OCI-LY7 (cell line): ENCODE measurements around the gene HCN1. TPM values are rescaled to one million over a fixed set of nuclear protein-coding genes. Genes with fewer than 3 reads are reported as not detected.

Experiments
- BruUV-seq: library from RNA; stranded (reverse); fragments of 400-500 nt; replicated peaks from 2 replicates; lab custom pipeline; 2021; lab: Mats Ljungman, UMichigan
- CTCF ChIA-PET: fragments of 300-600 bp; sonication (Branson Sonifier 250); formaldehyde crosslinking; loops from one replicate; lab custom pipeline; 2022; ENCODE audit warnings: antibody characterized with exemption; ENCODE audit not compliant: unreplicated experiment; lab: Charles Lee
- POLR2A ChIA-PET: fragments of 300-600 bp; sonication (Branson Sonifier 250); formaldehyde crosslinking; loops from one replicate; lab custom pipeline; 2022; ENCODE audit warnings: antibody characterized with exemption; lab: Charles Lee
- DNase-seq: peaks from one replicate; pipeline ENCODE4 v3.0.0-alpha.2; 2015; ENCODE audit warnings: low spot score
- H2AFZ ChIP-seq: fragments of 200-600 bp; sonication (generic), shearing (Covaris generic); 2 replicates; pipeline ENCODE4 v1.6.1; 2014; ENCODE audit warnings: mild to moderate bottlenecking, antibody characterized with exemption, low read length, moderate library complexity
- H3K27ac ChIP-seq: fragments of 200-600 bp; sonication (generic); 2 replicates; pipeline ENCODE4 v1.5.1; 2014; ENCODE audit warnings: mixed run types, low read depth, mild to moderate bottlenecking, moderate library complexity, low read length, inconsistent platforms; ENCODE audit not compliant: poor library complexity, severe bottlenecking
- H3K36me3 ChIP-seq: fragments of 200-600 bp; sonication (generic); 2 replicates; pipeline ENCODE4 v1.6.1; 2014; ENCODE audit warnings: mild to moderate bottlenecking, antibody characterized with exemption, low read length, moderate library complexity, mixed read lengths; ENCODE audit not compliant: insufficient read depth
- H3K4me1 ChIP-seq: fragments of 200-600 bp; sonication (generic); 2 replicates; pipeline ENCODE4 v1.5.1; 2014; ENCODE audit warnings: mild to moderate bottlenecking, low read length; ENCODE audit not compliant: insufficient read depth, poor library complexity, severe bottlenecking
- H3K4me2 ChIP-seq: fragments of 200-600 bp; sonication (generic); 2 replicates; pipeline ENCODE4 v1.6.1; 2014; ENCODE audit warnings: mild to moderate bottlenecking, low read length
- H3K4me3 ChIP-seq: fragments of 200-600 bp; sonication (generic); 2 replicates; pipeline ENCODE4 v1.5.1; 2014; ENCODE audit warnings: mild to moderate bottlenecking, low read depth, low read length; ENCODE audit not compliant: poor library complexity, severe bottlenecking
- H3K79me2 ChIP-seq: fragments of 200-600 bp; sonication (generic); 2 replicates; pipeline ENCODE4 v1.6.1; 2016; ENCODE audit warnings: low read depth, mild to moderate bottlenecking, low read length, moderate library complexity, mixed read lengths; ENCODE audit not compliant: insufficient read depth
- H3K9me2 ChIP-seq: fragments of 200-600 bp; sonication (generic); 2 replicates; pipeline ENCODE4 v1.6.1; 2016; ENCODE audit warnings: mild to moderate bottlenecking, low read length, mixed read lengths; ENCODE audit not compliant: insufficient read depth
- H3K9me3 ChIP-seq: fragments of 200-600 bp; sonication (generic); 2 replicates; pipeline ENCODE4 v1.6.1; 2014; ENCODE audit warnings: mild to moderate bottlenecking, mixed run types, low read length, mixed read lengths
- H4K20me1 ChIP-seq: fragments of 200-600 bp; sonication (generic); 2 replicates; pipeline ENCODE4 v1.6.1; 2014; ENCODE audit warnings: mild to moderate bottlenecking, antibody characterized with exemption, low read length, moderate library complexity, mixed read lengths; ENCODE audit not compliant: insufficient read depth
- EZH2phosphoT487 ChIP-seq: fragments of 200-600 bp; sonication (generic); IDR thresholded peaks from 2 replicates; pipeline ENCODE4 v1.6.1; 2018; ENCODE audit warnings: low read depth, borderline replicate concordance, mild to moderate bottlenecking, mixed run types, antibody characterized with exemption, low read length, moderate library complexity, mixed read lengths
- intact Hi-C: fragments of 100-400 bp; cut with micrococcal nuclease; formaldehyde crosslinking; loops from one replicate; pipeline ENCODE4 v1.10.0; 2022; ENCODE audit not compliant: unreplicated experiment
- total RNA-seq, 2 experiments: library from RNA; depleted of rRNA in 1 of 2; stranded (reverse); fragments of >200 nt in 1 of 2; shearing (Covaris generic) in 1 of 2; gene quantifications; 2 replicates each; pipeline ENCODE4 v1.2.3, GENCODE V29; 2014 to 2022
- TF ChIP-seq, protein P1 (sequence below): fragments of 200-600 bp; sonication (generic); conservative IDR thresholded peaks from 2 replicates; pipeline ENCODE4 v1.5.1; 2014; ENCODE audit warnings: mild to moderate bottlenecking, antibody characterized with exemption, low read length, moderate library complexity, mixed read lengths

Gene HCN1
- total RNA-seq, 2 experiments from 2014 or later = not detected

DNA sequence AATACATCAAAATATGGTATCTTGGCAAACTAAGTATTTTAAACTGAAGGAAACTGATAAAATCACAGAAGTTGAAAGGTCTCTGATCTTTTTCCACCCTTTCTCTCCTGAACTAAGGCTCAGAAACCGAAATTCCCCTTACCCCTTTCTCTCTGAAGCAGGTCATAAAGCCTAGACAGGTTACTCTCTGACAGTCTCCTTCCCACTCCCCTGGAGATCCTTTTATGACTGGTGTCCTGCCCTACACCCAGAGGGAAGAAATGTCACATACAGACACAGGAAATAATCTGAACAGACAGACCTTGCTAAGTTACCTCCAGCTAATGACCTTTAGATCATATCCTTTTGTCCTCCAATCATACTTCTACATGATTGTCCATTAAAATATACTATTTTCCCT lies 127.4 kb downstream of the HCN1 start:
- H4K20me1 ChIP-seq = no peaks in the 10 kb centered on the region
- ChIA-PET POLR2A (interaction anchor here (0.7 kb wide), 1 partner anchor 35 kb away, joined by 3 read pairs; no protein-coding TSS in a partner anchor), CTCF (no interaction called here)
- BruUV-seq = no TSS peak
- TF ChIP-seq, protein P1, sequence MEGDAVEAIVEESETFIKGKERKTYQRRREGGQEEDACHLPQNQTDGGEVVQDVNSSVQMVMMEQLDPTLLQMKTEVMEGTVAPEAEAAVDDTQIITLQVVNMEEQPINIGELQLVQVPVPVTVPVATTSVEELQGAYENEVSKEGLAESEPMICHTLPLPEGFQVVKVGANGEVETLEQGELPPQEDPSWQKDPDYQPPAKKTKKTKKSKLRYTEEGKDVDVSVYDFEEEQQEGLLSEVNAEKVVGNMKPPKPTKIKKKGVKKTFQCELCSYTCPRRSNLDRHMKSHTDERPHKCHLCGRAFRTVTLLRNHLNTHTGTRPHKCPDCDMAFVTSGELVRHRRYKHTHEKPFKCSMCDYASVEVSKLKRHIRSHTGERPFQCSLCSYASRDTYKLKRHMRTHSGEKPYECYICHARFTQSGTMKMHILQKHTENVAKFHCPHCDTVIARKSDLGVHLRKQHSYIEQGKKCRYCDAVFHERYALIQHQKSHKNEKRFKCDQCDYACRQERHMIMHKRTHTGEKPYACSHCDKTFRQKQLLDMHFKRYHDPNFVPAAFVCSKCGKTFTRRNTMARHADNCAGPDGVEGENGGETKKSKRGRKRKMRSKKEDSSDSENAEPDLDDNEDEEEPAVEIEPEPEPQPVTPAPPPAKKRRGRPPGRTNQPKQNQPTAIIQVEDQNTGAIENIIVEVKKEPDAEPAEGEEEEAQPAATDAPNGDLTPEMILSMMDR = no peak
- TF ChIP-seq EZH2phosphoT487 = no peak
- DNase-seq = no peak
- H3K4me2 ChIP-seq = no peak overlapping the region
- H3K79me2 ChIP-seq = no peaks in the 10 kb centered on the region
- H3K9me2 ChIP-seq = no peaks in the 10 kb centered on the region
- H3K4me3 ChIP-seq = no peak overlapping the region
- no peak overlapping the region for H3K27ac ChIP-seq
- intact Hi-C loops = no loop called here
- H2AFZ ChIP-seq = no peak overlapping the region
- no peaks in the 10 kb centered on the region for H3K9me3 ChIP-seq
- H3K4me1 ChIP-seq = no peaks in the 10 kb centered on the region
- no peaks in the 10 kb centered on the region for H3K36me3 ChIP-seq

DNA sequence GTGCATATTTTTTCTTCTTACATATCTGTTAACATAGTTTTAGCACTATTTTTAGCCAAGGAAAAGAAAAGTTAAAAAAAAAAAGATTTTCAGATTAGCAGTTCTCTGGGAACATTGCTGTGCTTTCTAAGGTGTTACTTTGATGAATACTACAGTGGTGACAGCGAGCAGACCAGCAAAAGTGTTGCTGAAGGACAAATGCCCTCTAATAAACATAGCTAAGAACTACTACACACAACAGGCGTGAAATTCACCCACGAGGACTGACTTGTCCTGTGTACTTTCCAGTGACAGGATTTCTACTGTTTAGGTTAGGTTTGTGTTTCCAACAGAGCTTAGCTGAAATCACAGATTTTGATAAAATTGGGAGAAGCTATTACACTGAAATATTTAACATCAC lies 153.8 kb downstream of the HCN1 start:
- Histone ChIP-seq H3K9me3 (no peaks in the 10 kb centered on the region), H3K4me2 (no peak overlapping the region), H3K4me3 (no peak overlapping the region), H3K27ac (no peak overlapping the region), H3K79me2 (no peaks in the 10 kb centered on the region), H4K20me1 (no peaks in the 10 kb centered on the region), H3K9me2 (no peaks in the 10 kb centered on the region), H3K4me1 (no peaks in the 10 kb centered on the region), H2AFZ (no peak overlapping the region), H3K36me3 (no peaks in the 10 kb centered on the region)
- intact Hi-C loops = no loop called here
- CTCF ChIA-PET = no interaction called here
- no peak for DNase-seq
- no peak for TF ChIP-seq EZH2phosphoT487
- TF ChIP-seq, protein P1 = no peak
- BruUV-seq = no TSS peak
- POLR2A ChIA-PET = no interaction called here

DNA sequence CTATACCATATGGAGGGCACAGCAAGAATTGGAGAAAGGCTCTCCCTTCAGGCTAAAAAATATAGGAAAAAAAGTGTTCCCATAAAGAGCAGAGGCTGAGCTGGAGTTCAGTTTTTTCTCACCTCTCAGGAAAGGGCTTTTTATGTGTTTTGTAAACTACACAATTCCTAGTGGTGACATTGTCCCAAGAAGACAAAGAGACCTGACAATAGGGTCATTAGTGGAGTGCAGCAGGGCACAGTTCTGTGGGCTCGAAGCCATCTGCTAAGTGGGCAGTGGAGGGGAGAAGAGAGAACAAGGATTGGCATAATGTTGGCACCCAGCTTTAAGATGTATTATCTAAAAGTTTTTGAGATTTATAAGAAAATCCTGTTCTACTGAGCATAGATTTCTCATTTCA lies 162.5 kb downstream of the HCN1 start:
- CTCF ChIA-PET = no interaction called here
- POLR2A ChIA-PET = no interaction called here
- Histone ChIP-seq H3K4me1 (no peaks in the 10 kb centered on the region), H3K79me2 (no peaks in the 10 kb centered on the region), H3K4me3 (no peak overlapping the region), H3K9me3 (no peaks in the 10 kb centered on the region), H3K9me2 (no peaks in the 10 kb centered on the region), H3K4me2 (no peak overlapping the region), H4K20me1 (no peaks in the 10 kb centered on the region), H3K36me3 (no peaks in the 10 kb centered on the region), H3K27ac (no peak overlapping the region), H2AFZ (no peak overlapping the region)
- DNase-seq = no peak
- intact Hi-C loops = no loop called here
- TF ChIP-seq, protein P1 = no peak
- TF ChIP-seq EZH2phosphoT487 = no peak
- no TSS peak for BruUV-seq
